ENCODE measurements around the gene RNASE4. TPM values are rescaled to one million over a fixed set of nuclear protein-coding genes. Genes with fewer than 3 reads are reported as not detected.

Gene RNASE4
- total and polyA plus RNA-seq, 2 donors (not counting 3 experiments of a cell fraction or from before 2014, with no cell fraction given) = 6.9 to 27.4 TPM

- H3K9ac ChIP-seq (replicated peaks; ENCODE audit: extremely low read depth, insufficient read depth, low read length) = no peak overlapping the region
- intact Hi-C loops (cut with micrococcal nuclease) = no loop called here
- FAIRE-seq (no peak), DNase-seq (ENCODE audit: low read depth, low spot score) (peak; percentile 12)
- H3K79me2 ChIP-seq (ENCODE audit: control insufficient read depth, insufficient read depth, low read length) = no peaks in the 10 kb centered on the region
- no peaks in the 10 kb centered on the region for H3K9me1 ChIP-seq (replicated peaks; ENCODE audit: control insufficient read depth, extremely low read depth, insufficient read depth, low read length)
- H4K20me1 ChIP-seq (replicated peaks; ENCODE audit: control insufficient read depth, extremely low read depth, insufficient read depth, low read length) = no peaks in the 10 kb centered on the region
- dilution Hi-C loops (cut with MboI; ENCODE audit: extremely low pct_ligation_motif_present, low sequenced_read_pairs) = no loop called here
- H3K27me3 ChIP-seq (ENCODE audit: control insufficient read depth in 2 of 2, insufficient read depth in 2 of 2, low read length in 2 of 2) = peaks cover 0 to 4% of the 10 kb centered on the region in 2 experiments
- ChIA-PET POLR2A (no interaction called here), CTCF (interaction anchor here (0.7 to 1.3 kb wide), 2 partner anchors 146 to 260 kb away, joined by 3 read pairs; no protein-coding TSS in a partner anchor)
- H3K36me3 ChIP-seq (ENCODE audit: control insufficient read depth in 2 of 2, extremely low read depth in 1 of 2, insufficient read depth in 2 of 2, low read length in 2 of 2) = no peaks in the 10 kb centered on the region
- peaks cover 12% of the 10 kb centered on the region for H3K4me1 ChIP-seq (ENCODE audit: control insufficient read depth, extremely low read depth, insufficient read depth, low read length)
- H3K4me2 ChIP-seq (ENCODE audit: insufficient read depth, low read length) = no peak overlapping the region
- TF ChIP-seq CTCF (IDR thresholded peaks at IDR 0.05; ENCODE audit: extremely low read depth in 1 of 2, insufficient read depth in 1 of 2, low read depth in 1 of 2, low read length in 2 of 2) (no peak), POLR2A (IDR thresholded peaks at IDR 0.05; ENCODE audit: low read depth, low read length) (no peak), MAX (IDR thresholded peaks at IDR 0.05; ENCODE audit: insufficient read depth, insufficient read length) (no peak), EZH2 (IDR thresholded peaks at IDR 0.05; ENCODE audit: borderline replicate concordance, low read depth, low read length, severe bottlenecking) (no peak), POLR2AphosphoS5 (IDR thresholded peaks at IDR 0.05; ENCODE audit: insufficient read depth, low read depth, low read length) (no peak), MYC (IDR thresholded peaks at IDR 0.05; ENCODE audit: low read depth, low read length) (no peak)
- H3K9me3 ChIP-seq (replicated peaks; ENCODE audit: control insufficient read depth, insufficient read depth, low read length) = no peaks in the 10 kb centered on the region
- H3K4me3 ChIP-seq (replicated peaks in 1 of 3; ENCODE audit: insufficient read depth in 1 of 3, low read depth in 1 of 3, low read length in 3 of 3) = no peak overlapping the region
- no peak overlapping the region for H2AFZ ChIP-seq (ENCODE audit: low read depth, low read length)
- no peak overlapping the region for H3K27ac ChIP-seq (ENCODE audit: insufficient read depth, low read depth, low read length)
- no TSS peak for BruUV-seq (replicated peaks)
Observed at GRCh38 chr14:20711685-20712084, 27.3 kb downstream of the RNASE4 start.

- H3K27ac ChIP-seq (ENCODE audit: insufficient read depth, low read depth, low read length) = no peak overlapping the region
- intact Hi-C loops (cut with micrococcal nuclease) (no loop called here), dilution Hi-C loops (cut with MboI; ENCODE audit: extremely low pct_ligation_motif_present, low sequenced_read_pairs) (no loop called here)
- H3K4me2 ChIP-seq (ENCODE audit: insufficient read depth, low read length) = no peak overlapping the region
- H4K20me1 ChIP-seq (replicated peaks; ENCODE audit: control insufficient read depth, extremely low read depth, insufficient read depth, low read length) = no peaks in the 10 kb centered on the region
- no peaks in the 10 kb centered on the region for H3K4me1 ChIP-seq (ENCODE audit: control insufficient read depth, extremely low read depth, insufficient read depth, low read length)
- BruUV-seq (replicated peaks) = no TSS peak
- ChIA-PET POLR2A (no interaction called here), CTCF (interaction anchor here (1.0 to 4.2 kb wide), 3 partner anchors 124 to 145 kb away, joined by 3 to 15 read pairs (median 3); no protein-coding TSS in a partner anchor)
- H3K79me2 ChIP-seq (ENCODE audit: control insufficient read depth, insufficient read depth, low read length) = no peaks in the 10 kb centered on the region
- no peak overlapping the region for H3K4me3 ChIP-seq (replicated peaks in 1 of 3; ENCODE audit: insufficient read depth in 1 of 3, low read depth in 1 of 3, low read length in 3 of 3)
- no peak overlapping the region for H2AFZ ChIP-seq (ENCODE audit: low read depth, low read length)
- no peak for TF ChIP-seq MAX (IDR thresholded peaks at IDR 0.05; ENCODE audit: insufficient read depth, insufficient read length)
- TF ChIP-seq EZH2 (IDR thresholded peaks at IDR 0.05; ENCODE audit: borderline replicate concordance, low read depth, low read length, severe bottlenecking) = no peak
- no peak for TF ChIP-seq POLR2A (IDR thresholded peaks at IDR 0.05; ENCODE audit: low read depth, low read length)
- no peak for TF ChIP-seq CTCF (IDR thresholded peaks at IDR 0.05; ENCODE audit: extremely low read depth in 1 of 2, insufficient read depth in 1 of 2, low read depth in 1 of 2, low read length in 2 of 2)
- H3K36me3 ChIP-seq (ENCODE audit: control insufficient read depth in 2 of 2, extremely low read depth in 1 of 2, insufficient read depth in 2 of 2, low read length in 2 of 2) = no peaks in the 10 kb centered on the region
- no peak overlapping the region for H3K9ac ChIP-seq (replicated peaks; ENCODE audit: extremely low read depth, insufficient read depth, low read length)
- peaks cover 4 to 7% of the 10 kb centered on the region in 2 experiments for H3K27me3 ChIP-seq (ENCODE audit: control insufficient read depth in 2 of 2, insufficient read depth in 2 of 2, low read length in 2 of 2)
- no peaks in the 10 kb centered on the region for H3K9me3 ChIP-seq (replicated peaks; ENCODE audit: control insufficient read depth, insufficient read depth, low read length)
- DNase-seq (ENCODE audit: low read depth, low spot score) = no peak
- H3K9me1 ChIP-seq (replicated peaks; ENCODE audit: control insufficient read depth, extremely low read depth, insufficient read depth, low read length) = no peaks in the 10 kb centered on the region
- no peak for FAIRE-seq
Observed at GRCh38 chr14:20712904-20713303, 28.5 kb downstream of the RNASE4 start.
